Neural cell (in vitro differentiated cells): Measurements from ENCODE around the gene CNOT11. TPM values are rescaled to one million over a fixed set of nuclear protein-coding genes. Genes with fewer than 3 reads are reported as not detected.
"Not testable (repeated sequence)": the region's sequence is repeated elsewhere in the genome, so short reads cannot be mapped to it uniquely, and the experiment has no call there.

Experiments
- H2AFZ ChIP-seq: fragments of 200-600, 300-800 bp; sonication (generic), shearing (Covaris generic); 2 replicates; pipeline ENCODE4 v1.6.0; 2014; ENCODE audit warnings: low read depth, mild to moderate bottlenecking, antibody characterized with exemption, low read length, moderate library complexity
- H3F3A ChIP-seq: fragments of 200-600 bp; shearing (Covaris generic); 2 replicates; pipeline ENCODE4 v1.6.1; 2016; ENCODE audit warnings: mild to moderate bottlenecking, moderate library complexity, mixed read lengths, antibody characterized with exemption, low read length; ENCODE audit not compliant: insufficient read depth, poor library complexity, severe bottlenecking
- H3K27ac ChIP-seq: fragments of 200-600, 300-800 bp; sonication (generic), shearing (Covaris generic); 2 replicates; pipeline ENCODE4 v1.5.1; 2014; ENCODE audit warnings: mild to moderate bottlenecking, low read length, moderate library complexity
- H3K27me3 ChIP-seq: fragments of 300-800, 200-600 bp; sonication (generic), shearing (Covaris generic); 2 replicates; pipeline ENCODE4 v1.6.0; 2014; ENCODE audit warnings: mild to moderate bottlenecking, low read depth, low read length, moderate library complexity; ENCODE audit not compliant: insufficient read depth
- H3K36me3 ChIP-seq: fragments of 300-800, 200-600 bp; sonication (generic), shearing (Covaris generic); 2 replicates; pipeline ENCODE4 v1.5.1; 2014; ENCODE audit warnings: mild to moderate bottlenecking, antibody characterized with exemption, low read length, moderate library complexity; ENCODE audit not compliant: insufficient read depth
- H3K4me2 ChIP-seq: fragments of 300-800, 200-600 bp; sonication (generic), shearing (Covaris generic); 2 replicates; pipeline ENCODE4 v1.6.0; 2014; ENCODE audit warnings: mild to moderate bottlenecking, low read length
- H3K4me3 ChIP-seq: fragments of 300-800, 200-600 bp; sonication (generic), shearing (Covaris generic); 2 replicates; pipeline ENCODE4 v1.5.1; 2014; ENCODE audit warnings: mild to moderate bottlenecking, low read length, moderate library complexity
- H3K79me2 ChIP-seq: fragments of 200-600 bp; shearing (Covaris generic); replicated peaks from 2 replicates; pipeline ENCODE4 v1.6.0; 2014; ENCODE audit warnings: mild to moderate bottlenecking, low read length, moderate library complexity; ENCODE audit not compliant: insufficient read depth
- H3K9ac ChIP-seq: fragments of 300-800, 200-600 bp; sonication (generic), shearing (Covaris generic); 2 replicates; pipeline ENCODE4 v1.6.1; 2016; ENCODE audit warnings: mild to moderate bottlenecking, low read length, mixed read lengths
- H3K9me2 ChIP-seq: fragments of 200-600 bp; shearing (Covaris generic); 2 replicates; pipeline ENCODE4 v1.6.1; 2016; ENCODE audit warnings: mild to moderate bottlenecking, low read length, mixed read lengths; ENCODE audit not compliant: insufficient read depth
- H3K9me3 ChIP-seq: fragments of 200-600, 300-800 bp; sonication (generic), shearing (Covaris generic); 2 replicates; pipeline ENCODE4 v1.6.1; 2016; ENCODE audit warnings: mild to moderate bottlenecking, mixed run types, low read length, moderate library complexity, mixed read lengths
- H4K20me1 ChIP-seq: fragments of 200-600 bp; shearing (Covaris generic); 2 replicates; pipeline ENCODE4 v1.6.1; 2016; ENCODE audit warnings: mild to moderate bottlenecking, mixed run types; ENCODE audit not compliant: insufficient read depth
- EZH2 ChIP-seq: fragments of 200-600, 300-800 bp; shearing (Covaris generic), sonication (generic); IDR thresholded peaks from 2 replicates; pipeline ENCODE4 v1.6.1; 2014; ENCODE audit warnings: antibody characterized with exemption, low read length, borderline replicate concordance, mild to moderate bottlenecking; ENCODE audit not compliant: insufficient read depth, poor library complexity, severe bottlenecking
- MXI1 ChIP-seq: fragments of 450-650 bp; conservative IDR thresholded peaks from 2 replicates; pipeline ENCODE4 v1.6.1; 2014; ENCODE audit warnings: antibody characterized with exemption, mild to moderate bottlenecking; ENCODE audit not compliant: poor library complexity, severe bottlenecking
- POLR2AphosphoS5 ChIP-seq: IDR thresholded peaks from 2 replicates; pipeline ENCODE4 v1.6.1; 2012
- RAD21 ChIP-seq: fragments of 450-650 bp; conservative IDR thresholded peaks from 2 replicates; pipeline ENCODE4 v1.6.1; 2014; ENCODE audit warnings: antibody characterized with exemption, mild to moderate bottlenecking, moderate library complexity
- SMC3 ChIP-seq: fragments of 450-650 bp; conservative IDR thresholded peaks from 2 replicates; pipeline ENCODE4 v1.6.1; 2014; ENCODE audit warnings: antibody characterized with exemption, mild to moderate bottlenecking, moderate library complexity; ENCODE audit not compliant: poor library complexity
- TAF1 ChIP-seq: IDR thresholded peaks from 2 replicates; pipeline ENCODE4 v1.6.1; 2012; ENCODE audit warnings: low read depth
- polyA plus RNA-seq: library from polyadenylated mRNA; depleted of rRNA; stranded (reverse); fragments of >200 nt; gene quantifications from 2 replicates; pipeline ENCODE4 v1.2.3, GENCODE V29; 2014
- TF ChIP-seq, protein P1 (sequence below): fragments of 450-650 bp; IDR thresholded peaks from 2 replicates; pipeline ENCODE4 v1.5.1; 2014; ENCODE audit warnings: antibody characterized with exemption, mild to moderate bottlenecking, moderate library complexity; ENCODE audit not compliant: poor library complexity, severe bottlenecking

CNOT11 gene
- polyA plus RNA-seq, 1 donor from 2014 or later, result 35.2 TPM

DNA sequence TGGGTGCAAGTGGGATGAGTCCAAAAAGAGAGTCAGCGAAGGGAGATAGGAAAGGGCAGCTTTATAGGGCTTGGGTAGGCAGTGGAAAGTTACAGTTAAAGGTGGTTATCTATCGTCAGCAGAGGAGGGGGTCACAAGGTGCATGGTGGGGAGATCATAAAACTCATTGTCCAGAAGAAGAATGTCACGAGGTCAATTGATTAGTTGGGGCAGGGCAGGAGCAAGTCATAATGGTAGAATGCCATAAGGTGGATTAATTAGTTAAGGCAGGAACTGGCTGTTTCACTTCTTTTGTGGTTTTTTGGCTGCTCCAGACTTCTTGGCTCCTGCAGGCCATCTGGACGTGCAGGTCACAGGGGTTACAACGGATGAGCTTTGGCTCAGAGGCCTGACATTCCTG is 3.9 kb upstream of the CNOT11 start:
- H2AFZ ChIP-seq, H3K27ac ChIP-seq, H4K20me1 ChIP-seq, H3K9me2 ChIP-seq, H3F3A ChIP-seq, H3K4me3 ChIP-seq, H3K9ac ChIP-seq, H3K4me2 ChIP-seq, H3K79me2 ChIP-seq, H3K9me3 ChIP-seq, H3K27me3 ChIP-seq, H3K36me3 ChIP-seq: not testable (repeated sequence)

DNA sequence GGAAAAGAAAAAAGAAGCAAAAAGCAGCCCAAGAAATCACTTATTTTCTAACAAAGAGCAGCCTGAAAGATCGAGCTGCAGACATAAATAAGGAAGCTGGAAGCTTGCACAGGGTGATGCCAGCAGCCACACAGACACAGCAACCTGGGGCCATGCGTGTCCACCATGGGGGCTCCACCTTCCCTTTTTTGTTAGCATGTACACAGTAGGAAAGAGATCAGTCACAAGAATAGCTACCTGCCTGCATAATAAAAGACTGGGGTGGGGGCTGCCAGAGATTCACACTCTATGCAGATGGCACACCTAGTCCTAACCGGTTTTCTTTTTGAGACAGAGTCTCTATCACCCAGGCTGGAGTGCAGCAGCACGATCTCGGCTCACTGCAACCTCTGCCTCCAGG is 2.9 kb upstream of the CNOT11 start:
- Histone ChIP-seq H4K20me1 (peaks cover 2% of the 10 kb centered on the region), H3K9me3 (no peaks in the 10 kb centered on the region), H3K4me3 (no peak overlapping the region), H3K36me3 (no peaks in the 10 kb centered on the region), H3K27me3 (no peaks in the 10 kb centered on the region), H3K9ac (no peak overlapping the region), H2AFZ (no peak overlapping the region), H3K9me2 (no peaks in the 10 kb centered on the region), H3F3A (no peaks in the 10 kb centered on the region), H3K4me2 (no peak overlapping the region), H3K27ac (no peak overlapping the region), H3K79me2 (peaks cover 10% of the 10 kb centered on the region)
- TF ChIP-seq TAF1 (no peak), RAD21 (no peak), EZH2 (no peak), SMC3 (no peak), MXI1 (no peak), POLR2AphosphoS5 (no peak)
- TF ChIP-seq, protein P1, sequence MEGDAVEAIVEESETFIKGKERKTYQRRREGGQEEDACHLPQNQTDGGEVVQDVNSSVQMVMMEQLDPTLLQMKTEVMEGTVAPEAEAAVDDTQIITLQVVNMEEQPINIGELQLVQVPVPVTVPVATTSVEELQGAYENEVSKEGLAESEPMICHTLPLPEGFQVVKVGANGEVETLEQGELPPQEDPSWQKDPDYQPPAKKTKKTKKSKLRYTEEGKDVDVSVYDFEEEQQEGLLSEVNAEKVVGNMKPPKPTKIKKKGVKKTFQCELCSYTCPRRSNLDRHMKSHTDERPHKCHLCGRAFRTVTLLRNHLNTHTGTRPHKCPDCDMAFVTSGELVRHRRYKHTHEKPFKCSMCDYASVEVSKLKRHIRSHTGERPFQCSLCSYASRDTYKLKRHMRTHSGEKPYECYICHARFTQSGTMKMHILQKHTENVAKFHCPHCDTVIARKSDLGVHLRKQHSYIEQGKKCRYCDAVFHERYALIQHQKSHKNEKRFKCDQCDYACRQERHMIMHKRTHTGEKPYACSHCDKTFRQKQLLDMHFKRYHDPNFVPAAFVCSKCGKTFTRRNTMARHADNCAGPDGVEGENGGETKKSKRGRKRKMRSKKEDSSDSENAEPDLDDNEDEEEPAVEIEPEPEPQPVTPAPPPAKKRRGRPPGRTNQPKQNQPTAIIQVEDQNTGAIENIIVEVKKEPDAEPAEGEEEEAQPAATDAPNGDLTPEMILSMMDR, result no peak

DNA sequence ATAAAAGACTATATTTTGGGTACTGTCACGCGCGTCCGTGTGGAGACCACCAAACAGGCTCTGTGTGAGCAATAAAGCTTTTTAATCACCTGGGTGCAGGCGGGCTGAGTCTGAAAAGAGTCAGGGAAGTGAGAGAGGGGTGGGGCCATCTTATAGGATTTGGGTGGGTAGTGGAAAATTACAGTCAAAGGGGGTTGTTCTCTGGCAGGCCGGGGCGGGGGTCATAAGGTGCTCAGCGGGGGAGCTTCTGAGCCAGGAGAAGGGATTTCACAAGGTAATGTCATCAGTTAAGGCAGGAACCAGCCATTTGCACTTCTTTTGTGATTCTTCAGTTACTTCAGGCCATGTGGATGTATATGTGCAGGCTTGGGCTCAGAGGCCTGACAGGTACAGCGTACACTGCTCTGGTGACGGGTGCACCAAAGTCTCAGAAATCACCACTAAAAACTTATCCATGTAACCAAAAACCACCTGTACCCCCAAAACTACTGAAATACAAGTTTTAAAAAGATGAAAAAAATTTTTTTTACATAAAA is 1.4 kb upstream of the CNOT11 start:
- H3K27me3 ChIP-seq, H3K9me2 ChIP-seq, H4K20me1 ChIP-seq, H3K36me3 ChIP-seq, H3K4me3 ChIP-seq, H3K9me3 ChIP-seq, H3K9ac ChIP-seq, H3K4me2 ChIP-seq, H3F3A ChIP-seq, H3K27ac ChIP-seq, H2AFZ ChIP-seq: not testable (repeated sequence)
- H3K79me2 ChIP-seq, result peaks cover 15% of the 10 kb centered on the region

DNA sequence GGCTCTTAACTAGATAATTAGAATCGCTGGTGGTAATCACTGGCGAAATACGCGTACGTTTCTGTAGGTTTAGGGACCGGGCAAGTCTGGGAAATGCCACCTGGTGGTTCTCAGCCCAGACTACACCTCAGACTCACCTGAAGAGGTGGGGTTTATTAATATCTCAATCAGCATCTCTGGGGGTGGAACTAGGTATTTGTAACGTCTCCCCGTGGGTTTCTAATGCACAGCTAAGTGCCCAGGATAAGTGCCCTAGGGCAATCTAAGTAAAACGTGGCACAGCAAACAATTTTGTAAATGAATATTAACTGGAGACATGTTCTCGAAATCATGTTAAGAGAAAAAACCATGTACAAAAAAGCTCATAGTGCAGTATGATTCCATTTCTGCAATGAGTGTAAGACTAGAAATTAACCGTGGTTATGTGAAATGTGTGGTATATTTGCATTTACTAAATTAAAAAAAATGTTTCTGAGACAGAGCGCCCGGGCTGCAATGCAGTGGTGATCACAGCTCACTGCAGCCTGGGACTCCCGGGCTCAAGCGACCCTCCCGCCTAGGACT is 760 bp upstream of the CNOT11 start:
- Histone ChIP-seq H3K27me3 (no peaks in the 10 kb centered on the region), H3K4me2 (peak overlapping the region; percentile 25), H3K36me3 (no peaks in the 10 kb centered on the region), H3K9me3 (no peaks in the 10 kb centered on the region), H3F3A (no peaks in the 10 kb centered on the region), H3K27ac (peak overlapping the region; percentile 73), H3K9ac (peak overlapping the region; percentile 84), H3K4me3 (peak overlapping the region; percentile 78), H3K9me2 (no peaks in the 10 kb centered on the region), H2AFZ (peak overlapping the region; percentile 87), H4K20me1 (peaks cover 2% of the 10 kb centered on the region), H3K79me2 (peaks cover 15% of the 10 kb centered on the region)
- TF ChIP-seq RAD21 (peak; percentile 41), SMC3 (peak; percentile 70), TAF1 (no peak)
- TF ChIP-seq, protein P1, result peak; percentile 63
